ENCODE results near the gene CNST.
A peak's percentile ranks its signal among the peaks of the same experiment; 100 is the strongest.
"Not testable (repeated sequence)": the region's sequence is repeated elsewhere in the genome, so short reads cannot be mapped to it uniquely, and the experiment has no call there.

The CNST gene

DNA sequence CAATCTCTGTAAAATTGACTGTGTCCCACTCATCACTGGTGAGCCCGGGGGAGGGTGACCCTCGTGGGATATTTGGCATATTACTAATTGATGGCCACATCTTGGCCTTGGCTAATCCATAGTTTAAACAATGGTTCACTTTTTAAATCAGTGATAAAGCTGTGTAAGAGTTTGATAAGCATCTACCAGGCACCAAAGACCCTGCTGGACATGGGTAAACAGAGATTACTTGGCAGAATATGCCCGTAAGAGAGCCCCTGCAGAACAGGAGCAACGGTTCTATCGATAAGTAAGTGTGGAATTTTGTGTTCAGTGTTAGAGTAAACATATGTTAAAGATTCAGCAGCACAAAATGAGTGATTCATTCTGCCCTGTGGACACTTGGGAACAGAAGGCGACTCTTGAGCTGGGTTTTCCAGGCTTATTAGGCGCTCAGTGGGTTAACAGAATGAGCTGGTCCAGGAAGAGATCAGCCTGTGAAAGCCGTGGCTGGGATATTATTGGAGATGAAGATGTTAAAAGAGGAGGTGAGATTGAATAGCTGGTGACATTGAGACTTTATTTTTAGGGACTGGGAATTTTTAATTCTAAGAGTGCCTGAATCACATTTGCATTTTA is 55.9 kb downstream of the CNST start:
- Histone ChIP-seq H3K4me1 (ENCODE audit: control insufficient read depth, insufficient read depth, low read length, poor library complexity, severe bottlenecking) (peaks cover 5% of the 10 kb centered on the region), H3K27ac (ENCODE audit: low read depth, low read length, severe bottlenecking) (no peak overlapping the region), H3K9me3 (ENCODE audit: control insufficient read depth, low read length) (no peaks in the 10 kb centered on the region), H3K36me3 (ENCODE audit: control insufficient read depth, insufficient read depth, low read length) (peaks cover 11% of the 10 kb centered on the region), H3K4me3 (ENCODE audit: extremely low read depth, insufficient read depth, low read length, poor library complexity, severe bottlenecking) (no peak overlapping the region)
- 84 to 87% methylated on average over 8 of the region's 8 CpGs for WGBS, 2 experiments (ENCODE audit: insufficient coverage in 2 of 2)

DNA sequence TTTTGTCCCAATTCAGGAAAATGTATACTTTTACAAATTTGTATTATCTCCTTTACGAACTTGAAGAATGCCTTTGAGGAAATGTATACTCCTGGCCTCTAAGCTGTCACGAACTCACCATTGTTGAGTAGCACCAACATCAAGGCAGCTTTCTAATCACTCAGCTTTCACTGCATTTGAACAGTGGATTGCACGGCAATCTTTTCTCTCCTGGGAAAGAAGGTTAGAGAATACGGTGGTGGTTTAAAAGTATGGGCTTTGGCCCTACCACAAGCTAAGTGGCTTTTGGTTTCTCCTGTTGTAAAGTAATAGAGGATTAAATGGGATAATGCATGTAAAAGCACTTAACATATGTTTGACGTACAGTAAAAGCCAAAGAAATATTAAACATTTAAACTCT is 57.8 kb downstream of the CNST start:
- WGBS, 2 experiments (ENCODE audit: insufficient coverage in 2 of 2), result 90 to 94% methylated on average over 2 of the region's 5 CpGs

DNA sequence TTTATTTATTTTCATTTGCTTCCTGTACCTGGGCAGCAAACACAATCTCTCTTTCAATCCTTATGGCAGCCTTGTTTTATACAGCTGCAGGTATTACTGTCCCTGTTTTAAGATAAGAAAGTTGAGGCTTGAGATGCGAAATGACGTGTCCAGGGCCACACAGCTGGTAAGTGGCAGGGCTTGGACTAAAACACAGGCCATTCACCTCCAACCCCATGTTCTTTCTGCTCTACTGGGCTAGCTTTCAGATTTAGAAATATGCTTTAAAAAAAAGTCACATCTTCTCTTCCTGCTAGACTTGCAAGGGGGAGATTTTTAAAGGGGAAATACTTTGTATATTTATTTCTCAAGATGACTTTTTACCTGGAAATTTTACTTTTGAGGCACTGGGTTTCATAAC is 62.8 kb downstream of the CNST start:
- no peak overlapping the region for H3K4me3 ChIP-seq (ENCODE audit: extremely low read depth, insufficient read depth, low read length, poor library complexity, severe bottlenecking)
- peaks cover 9% of the 10 kb centered on the region for H3K36me3 ChIP-seq (ENCODE audit: control insufficient read depth, insufficient read depth, low read length)
- no CpG with 5 or more reads among the region's 2 CpGs for WGBS, 2 experiments (ENCODE audit: insufficient coverage in 2 of 2)
- no peak overlapping the region for H3K27ac ChIP-seq (ENCODE audit: low read depth, low read length, severe bottlenecking)
- no peaks in the 10 kb centered on the region for H3K9me3 ChIP-seq (ENCODE audit: control insufficient read depth, low read length)
- H3K4me1 ChIP-seq (ENCODE audit: control insufficient read depth, insufficient read depth, low read length, poor library complexity, severe bottlenecking), result peaks cover 6% of the 10 kb centered on the region

More for the DNA sequence above, 57.8 kb downstream of the CNST start:
- H3K27ac ChIP-seq (ENCODE audit: low read depth, low read length, severe bottlenecking), result no peak overlapping the region
- no peak overlapping the region for H3K4me3 ChIP-seq (ENCODE audit: extremely low read depth, insufficient read depth, low read length, poor library complexity, severe bottlenecking)
- H3K36me3 ChIP-seq (ENCODE audit: control insufficient read depth, insufficient read depth, low read length), result peaks cover 16% of the 10 kb centered on the region
- H3K4me1 ChIP-seq (ENCODE audit: control insufficient read depth, insufficient read depth, low read length, poor library complexity, severe bottlenecking), result peaks cover 5% of the 10 kb centered on the region
- no peaks in the 10 kb centered on the region for H3K9me3 ChIP-seq (ENCODE audit: control insufficient read depth, low read length)

DNA sequence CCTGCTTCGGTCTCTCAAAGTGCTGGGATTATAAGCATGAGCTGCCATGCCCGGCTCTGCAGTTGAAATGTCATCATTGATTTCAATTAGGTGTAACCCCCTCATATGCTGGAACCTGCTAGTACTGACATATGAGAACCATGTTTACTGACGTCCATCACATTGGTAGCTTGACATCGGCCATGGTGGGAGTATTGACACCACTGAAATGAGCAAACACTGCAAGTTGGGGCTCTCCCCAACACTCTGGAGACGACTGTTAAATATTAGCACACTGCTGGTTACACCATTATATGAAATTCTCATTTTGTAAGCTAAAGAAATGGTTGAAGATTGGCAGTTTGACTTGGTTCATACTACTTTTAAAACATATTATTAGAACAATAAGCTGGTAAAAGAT is 63.7 kb downstream of the CNST start:
- Histone ChIP-seq H3K27ac (ENCODE audit: low read depth, low read length, severe bottlenecking) (no peak overlapping the region), H3K4me3 (ENCODE audit: extremely low read depth, insufficient read depth, low read length, poor library complexity, severe bottlenecking) (no peak overlapping the region), H3K4me1 (ENCODE audit: control insufficient read depth, insufficient read depth, low read length, poor library complexity, severe bottlenecking) (peaks cover 6% of the 10 kb centered on the region), H3K36me3 (ENCODE audit: control insufficient read depth, insufficient read depth, low read length) (peaks cover 14% of the 10 kb centered on the region), H3K9me3 (ENCODE audit: control insufficient read depth, low read length) (no peaks in the 10 kb centered on the region)
- 88 to 93% methylated on average over 3 to 4 of the region's 5 CpGs for WGBS, 2 experiments (ENCODE audit: insufficient coverage in 2 of 2)

DNA sequence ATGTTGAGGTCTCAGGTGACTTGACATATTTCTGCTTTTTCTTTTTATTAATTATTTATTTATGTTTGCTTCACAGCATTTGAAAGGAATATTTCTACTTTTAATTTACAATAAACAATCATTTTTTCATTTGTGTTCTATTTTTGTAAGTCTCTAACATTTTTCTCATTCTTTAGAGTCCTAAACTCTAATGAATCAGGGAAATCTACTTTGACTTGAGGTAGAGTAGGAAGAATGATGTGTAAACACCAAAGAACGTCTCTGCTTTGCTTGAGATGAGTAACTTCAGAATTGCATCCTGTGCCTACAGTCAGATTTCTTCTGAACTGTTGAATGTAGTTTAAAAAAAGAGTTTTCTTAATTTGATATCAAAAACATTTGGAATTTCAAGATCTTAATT is 65.2 kb downstream of the CNST start:
- Histone ChIP-seq H3K4me3 (ENCODE audit: extremely low read depth, insufficient read depth, low read length, poor library complexity, severe bottlenecking) (no peak overlapping the region), H3K36me3 (ENCODE audit: control insufficient read depth, insufficient read depth, low read length) (peaks cover 15% of the 10 kb centered on the region), H3K9me3 (ENCODE audit: control insufficient read depth, low read length) (no peaks in the 10 kb centered on the region), H3K27ac (ENCODE audit: low read depth, low read length, severe bottlenecking) (no peak overlapping the region), H3K4me1 (ENCODE audit: control insufficient read depth, insufficient read depth, low read length, poor library complexity, severe bottlenecking) (peaks cover 6% of the 10 kb centered on the region)
- WGBS, 2 experiments (ENCODE audit: insufficient coverage in 2 of 2), result 83% methylated on average over 1 of the region's 1 CpG; no CpG with 5 or more reads in 1 of the 2 experiments

DNA sequence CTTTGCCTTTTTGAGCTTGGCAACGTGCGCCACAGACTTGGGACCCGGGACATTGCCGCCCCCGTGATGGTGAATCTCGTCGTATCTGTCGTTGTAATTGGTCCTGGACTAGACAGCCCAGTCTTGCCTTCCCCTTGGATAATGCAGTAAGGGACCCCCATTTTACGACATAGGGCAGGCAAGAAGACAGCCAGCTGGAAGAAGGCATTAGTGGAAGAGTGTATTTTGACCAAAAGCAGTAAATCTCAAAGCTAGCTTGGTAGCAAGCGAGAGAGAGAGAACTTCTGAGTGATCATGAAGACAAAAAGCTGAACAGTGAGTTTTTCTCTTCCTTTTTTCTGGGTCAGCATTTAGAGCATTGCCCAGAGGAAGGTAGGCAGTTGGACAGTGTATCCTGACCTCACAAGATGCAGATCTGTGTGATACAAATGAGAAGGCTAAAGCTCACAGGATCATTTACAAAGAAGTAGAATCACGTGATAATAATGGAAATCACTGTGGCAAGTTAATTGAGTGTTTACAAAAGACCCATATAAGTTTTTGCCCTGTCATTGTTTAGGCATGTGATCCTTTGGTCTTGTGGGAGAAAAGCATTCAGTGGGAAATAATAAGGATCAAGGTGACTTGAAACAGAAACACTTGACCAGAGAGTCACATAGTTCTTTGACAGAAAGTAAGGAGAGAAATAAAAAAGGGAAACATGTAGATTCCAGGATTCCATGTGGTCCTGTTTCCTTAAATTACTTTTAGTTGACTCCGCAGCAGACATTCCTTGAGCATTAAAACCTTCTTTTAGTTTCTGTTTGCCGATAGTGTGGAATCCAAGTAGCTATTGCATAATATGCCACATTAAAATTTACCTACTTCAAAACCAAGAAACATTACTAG is 66.3 kb downstream of the CNST start:
- Histone ChIP-seq H3K4me1 (ENCODE audit: control insufficient read depth, insufficient read depth, low read length, poor library complexity, severe bottlenecking) (peaks cover 6% of the 10 kb centered on the region), H3K27ac (ENCODE audit: low read depth, low read length, severe bottlenecking) (peak overlapping the region; percentile 36), H3K36me3 (ENCODE audit: control insufficient read depth, insufficient read depth, low read length) (peaks cover 18% of the 10 kb centered on the region), H3K4me3 (ENCODE audit: extremely low read depth, insufficient read depth, low read length, poor library complexity, severe bottlenecking) (no peak overlapping the region), H3K9me3 (ENCODE audit: control insufficient read depth, low read length) (no peaks in the 10 kb centered on the region)
- 94 to 95% methylated on average over 11 to 13 of the region's 13 CpGs for WGBS, 2 experiments (ENCODE audit: insufficient coverage in 2 of 2)

DNA sequence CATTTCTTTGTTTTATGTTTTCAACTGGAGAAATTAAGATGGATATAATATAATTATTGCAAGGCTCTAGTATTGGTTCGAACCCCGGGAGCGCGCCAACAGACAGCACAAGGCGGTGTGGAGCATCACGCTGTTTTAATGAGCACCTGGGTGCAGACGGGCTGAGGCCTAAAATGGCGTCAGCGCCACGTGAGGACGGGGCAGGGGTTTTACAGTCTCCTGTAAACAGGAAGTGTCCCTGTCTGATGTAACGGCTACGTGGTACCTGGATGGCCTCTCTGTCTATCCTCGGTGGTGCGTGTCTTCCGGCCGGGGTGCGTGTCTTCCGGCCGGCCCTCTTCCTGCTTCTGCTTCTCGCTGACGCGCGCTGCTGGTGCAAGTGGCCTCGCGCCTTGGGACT is 68.4 kb downstream of the CNST start:
- H3K27ac ChIP-seq (ENCODE audit: low read depth, low read length, severe bottlenecking); H3K4me3 ChIP-seq (ENCODE audit: extremely low read depth, insufficient read depth, low read length, poor library complexity, severe bottlenecking); H3K9me3 ChIP-seq (ENCODE audit: control insufficient read depth, low read length); H3K4me1 ChIP-seq (ENCODE audit: control insufficient read depth, insufficient read depth, low read length, poor library complexity, severe bottlenecking): not testable (repeated sequence)
- H3K36me3 ChIP-seq (ENCODE audit: control insufficient read depth, insufficient read depth, low read length), result peaks cover 19% of the 10 kb centered on the region
- 94 to 97% methylated on average over 10 to 13 of the region's 26 CpGs for WGBS, 2 experiments (ENCODE audit: insufficient coverage in 2 of 2)

DNA sequence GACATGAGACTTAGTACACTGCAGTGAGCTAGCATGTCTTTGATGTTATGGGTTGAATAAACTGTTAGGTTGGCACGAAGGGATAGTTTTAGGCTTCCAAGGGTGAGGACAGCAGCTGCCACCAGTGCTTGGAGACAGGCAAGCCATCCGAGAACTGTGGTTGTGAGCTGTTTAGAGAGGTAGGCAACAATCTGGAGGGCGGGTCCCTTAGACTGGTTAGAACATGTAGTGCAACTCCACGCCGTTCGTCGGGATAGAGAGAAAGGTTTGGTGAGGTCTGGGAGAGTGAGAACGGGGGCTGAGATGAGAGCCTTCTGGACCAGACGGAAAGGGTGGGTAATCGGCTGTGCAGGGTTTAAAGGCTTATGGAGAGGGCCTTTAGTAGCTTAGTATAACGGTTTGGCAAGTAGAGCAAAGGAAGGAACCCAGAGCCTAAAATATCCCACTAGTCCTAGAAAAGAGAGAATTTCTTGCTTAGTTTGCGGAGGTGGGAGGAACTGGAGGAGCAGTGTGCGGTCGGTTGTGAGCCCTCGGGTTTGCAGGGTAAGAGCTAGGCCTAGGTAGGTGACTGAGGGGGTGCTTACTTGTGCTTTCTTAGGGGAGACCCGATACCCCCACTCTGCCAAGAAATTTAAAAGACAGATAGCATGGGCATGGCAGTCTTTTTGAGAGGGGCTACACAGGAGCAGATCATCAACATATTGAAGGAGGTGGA is 72.8 kb downstream of the CNST start:
- H3K4me3 ChIP-seq (ENCODE audit: extremely low read depth, insufficient read depth, low read length, poor library complexity, severe bottlenecking), result no peak overlapping the region
- H3K27ac ChIP-seq (ENCODE audit: low read depth, low read length, severe bottlenecking), result no peak overlapping the region
- no peaks in the 10 kb centered on the region for H3K9me3 ChIP-seq (ENCODE audit: control insufficient read depth, low read length)
- H3K36me3 ChIP-seq (ENCODE audit: control insufficient read depth, insufficient read depth, low read length), result peaks cover 27% of the 10 kb centered on the region
- 91 to 97% methylated on average over 11 to 15 of the region's 16 CpGs for WGBS, 2 experiments (ENCODE audit: insufficient coverage in 2 of 2)
- H3K4me1 ChIP-seq (ENCODE audit: control insufficient read depth, insufficient read depth, low read length, poor library complexity, severe bottlenecking), result no peaks in the 10 kb centered on the region

DNA sequence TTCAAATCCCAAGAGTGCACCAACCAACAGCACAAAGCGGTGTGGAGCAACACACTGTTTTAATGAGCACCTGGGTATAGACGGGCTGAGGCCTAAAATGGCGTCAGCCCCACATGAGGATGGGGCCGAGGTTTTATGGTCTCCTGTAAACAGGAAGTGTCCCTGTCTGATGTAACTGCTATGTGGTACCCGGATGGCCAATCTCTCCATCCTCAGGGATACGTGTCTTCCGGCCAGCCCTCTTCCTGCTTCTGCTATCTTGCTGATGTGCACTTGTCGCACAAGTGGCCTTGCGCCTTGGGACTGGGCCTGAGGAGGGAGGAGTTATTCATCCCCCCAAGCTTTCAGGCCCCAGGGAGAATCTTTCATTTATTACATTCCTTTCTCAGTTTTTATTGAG is 73.5 kb downstream of the CNST start:
- no peaks in the 10 kb centered on the region for H3K9me3 ChIP-seq (ENCODE audit: control insufficient read depth, low read length)
- 95 to 98% methylated on average over 6 to 8 of the region's 9 CpGs for WGBS, 2 experiments (ENCODE audit: insufficient coverage in 2 of 2)
- no peak overlapping the region for H3K4me3 ChIP-seq (ENCODE audit: extremely low read depth, insufficient read depth, low read length, poor library complexity, severe bottlenecking)
- peaks cover 22% of the 10 kb centered on the region for H3K36me3 ChIP-seq (ENCODE audit: control insufficient read depth, insufficient read depth, low read length)
- H3K27ac ChIP-seq (ENCODE audit: low read depth, low read length, severe bottlenecking), result no peak overlapping the region
- H3K4me1 ChIP-seq (ENCODE audit: control insufficient read depth, insufficient read depth, low read length, poor library complexity, severe bottlenecking), result no peaks in the 10 kb centered on the region

DNA sequence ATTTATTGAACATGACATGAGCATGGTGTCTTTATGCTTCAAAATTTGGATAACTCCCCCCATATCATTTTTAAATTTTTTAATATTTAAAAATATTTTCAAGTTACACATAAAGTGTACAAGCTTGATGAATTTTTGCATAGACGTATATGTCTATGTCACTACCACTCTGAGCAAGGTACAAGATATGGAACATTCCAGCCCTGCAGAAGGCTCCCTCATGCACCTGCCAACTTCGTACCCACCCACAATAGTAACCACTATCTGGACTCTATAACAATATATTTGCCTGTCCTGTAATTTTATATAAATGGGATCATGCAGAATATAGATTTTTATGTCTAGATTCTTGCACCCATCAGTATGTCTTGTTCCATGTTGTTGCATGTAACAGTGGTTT is 74.5 kb downstream of the CNST start:
- 86% methylated on average over 1 of the region's 2 CpGs; no CpG with 5 or more reads in 1 of the 2 experiments for WGBS, 2 experiments (ENCODE audit: insufficient coverage in 2 of 2)
- Histone ChIP-seq H3K27ac (ENCODE audit: low read depth, low read length, severe bottlenecking) (no peak overlapping the region), H3K9me3 (ENCODE audit: control insufficient read depth, low read length) (no peaks in the 10 kb centered on the region), H3K36me3 (ENCODE audit: control insufficient read depth, insufficient read depth, low read length) (peaks cover 22% of the 10 kb centered on the region), H3K4me1 (ENCODE audit: control insufficient read depth, insufficient read depth, low read length, poor library complexity, severe bottlenecking) (no peaks in the 10 kb centered on the region), H3K4me3 (ENCODE audit: extremely low read depth, insufficient read depth, low read length, poor library complexity, severe bottlenecking) (no peak overlapping the region)

All from mesodermal cell (in vitro differentiated cells).